GM12878 (cell line): ENCODE results near the gene SPDYE3. TPM values are rescaled to one million over a fixed set of nuclear protein-coding genes. Genes with fewer than 3 reads are reported as not detected.

Source experiments
- BHLHE40 ChIP-seq, 2 experiments: fragments of 450-650 bp in 1 of 2; IDR thresholded peaks; 2 replicates each; pipeline ENCODE4 v1.6.1; 2011 to 2017; ENCODE audit warnings: low read depth in 2 of 2, borderline replicate concordance in 1 of 2, improper control_type of control experiment in 1 of 2, low read length in 1 of 2, mild to moderate bottlenecking in 1 of 2
- CBFB ChIP-seq: IDR thresholded peaks from 2 replicates; pipeline ENCODE4 v1.6.1; 2016; ENCODE audit warnings: antibody characterized with exemption, low read depth
- CEBPB ChIP-seq, 2 experiments: fragments of 150-350 bp in 1 of 2; IDR thresholded peaks; 2 replicates each; pipeline ENCODE4 v1.6.1; 2012 to 2014; ENCODE audit warnings: low read depth in 2 of 2, low read length in 2 of 2, borderline replicate concordance in 1 of 2, inconsistent platforms in 1 of 2
- CTCF ChIP-seq, 3 experiments: IDR thresholded peaks in 2 of 3; conservative IDR thresholded peaks in 1 of 3; 2 replicates each; pipeline ENCODE4 v1.5.1; 2011; ENCODE audit warnings: low read depth in 3 of 3, low read length in 3 of 3, mild to moderate bottlenecking in 3 of 3, control low read depth in 2 of 3, moderate library complexity in 2 of 3, inconsistent platforms in 1 of 3, mixed read lengths in 1 of 3; ENCODE audit not compliant: control insufficient read depth in 2 of 3, insufficient read depth in 1 of 3; ENCODE audit errors: extremely low read depth in 1 of 3
- GATAD2B ChIP-seq: fragments of 450-650 bp; conservative IDR thresholded peaks from 2 replicates; pipeline ENCODE4 v1.6.1; 2017; ENCODE audit warnings: low read depth, mild to moderate bottlenecking, moderate library complexity
- HSF1 ChIP-seq: fragments of 150-350 bp; IDR thresholded peaks from 2 replicates; pipeline ENCODE4 v1.6.1; 2014; ENCODE audit warnings: mild to moderate bottlenecking, low read depth, low read length
- MEF2B ChIP-seq: fragments of 450-650 bp; IDR thresholded peaks from 2 replicates; pipeline ENCODE4 v1.6.1; 2018; ENCODE audit warnings: mild to moderate bottlenecking, moderate library complexity; ENCODE audit not compliant: partially characterized antibody, poor library complexity, severe bottlenecking
- MLLT1 ChIP-seq: fragments of 450-650 bp; IDR thresholded peaks from 2 replicates; pipeline ENCODE4 v1.6.1; 2016; ENCODE audit warnings: mild to moderate bottlenecking
- PKNOX1 ChIP-seq: fragments of 450-650 bp; IDR thresholded peaks from 2 replicates; pipeline ENCODE4 v1.6.1; 2016; ENCODE audit warnings: mild to moderate bottlenecking
- RAD51 ChIP-seq: fragments of 450-650 bp; IDR thresholded peaks from 2 replicates; pipeline ENCODE4 v1.6.1; 2016; ENCODE audit warnings: moderate library complexity, mild to moderate bottlenecking, inconsistent platforms
- SREBF1 ChIP-seq: IDR thresholded peaks from 2 replicates; pipeline ENCODE4 v1.6.1; 2012; ENCODE audit warnings: mild to moderate bottlenecking, low read length
- STAT3 ChIP-seq: IDR thresholded peaks from 2 replicates; pipeline ENCODE4 v1.6.1; 2011; ENCODE audit warnings: low read depth, low read length, improper control_type of control experiment
- ZBTB40 ChIP-seq: fragments of 450-650 bp; IDR thresholded peaks from 2 replicates; pipeline ENCODE4 v1.6.1; 2016; ENCODE audit warnings: mild to moderate bottlenecking, moderate library complexity, borderline replicate concordance
- ZNF384 ChIP-seq: IDR thresholded peaks from 2 replicates; pipeline ENCODE4 v1.6.1; 2012; ENCODE audit warnings: low read depth, mild to moderate bottlenecking, low read length, improper control_type of control experiment, borderline replicate concordance
- polyA plus RNA-seq, 11 experiments: library from polyadenylated mRNA; depleted of rRNA in 4 of 11; unstranded in 6 of 11; stranded (reverse) in 5 of 11; fragments of >200 nt; fragmentation: Nextera tagmentation in 4 of 11; fragmentation: Illumina TruSeq in 1 of 11; extraction: Ambion mirVana in 4 of 11; extraction: Trizol in 1 of 11; gene quantifications; 1 replicate in 1 of 11; 2 replicates in 10 of 11; pipeline versions ENCODE4 v1.2.1 to v1.2.3, GENCODE V29; 2011 to 2016; ENCODE audit warnings: inconsistent platforms in 2 of 11, missing spikeins in 2 of 11, low read depth in 1 of 11
- total RNA-seq, 4 experiments: library from RNA; depleted of rRNA in 3 of 4; stranded (reverse); fragments of >200 nt in 3 of 4; fragmentation: Illumina TruSeq in 1 of 4; extraction: Trizol in 1 of 4; gene quantifications; 2 replicates each; pipeline versions ENCODE4 v1.2.1 to v1.2.3, GENCODE V29; 2013 to 2021

Gene SPDYE3
- total and polyA plus RNA-seq, 10 of the 15 experiments (the other 5 are each of a cell fraction or from before 2014, with no cell fraction given): 0.03 to 9.4 (median 1.4) TPM; not detected in 4

GRCh38 chr7:100358027-100358856, 50.7 kb downstream of the SPDYE3 start, which contains the start of gene PILRB (continued):
- TF ChIP-seq PKNOX1: no peak
- no peak for TF ChIP-seq STAT3
- no peak for TF ChIP-seq HSF1
- TF ChIP-seq BHLHE40 (IDR thresholded peaks at IDR 0.05; ENCODE audit: borderline replicate concordance in 1 of 2, low read depth in 2 of 2, low read length in 1 of 2): peak in 1 of 2 experiments; percentile 20; a peak in 1 of 4 replicates
- TF ChIP-seq RAD51: no peak
- no peak for TF ChIP-seq ZBTB40
- peak; percentile 23 to 51 (median 48); a peak in 4 of 6 replicates for TF ChIP-seq CTCF (IDR thresholded peaks at IDR 0.05 in 2 of 3, conservative IDR thresholded peaks at IDR 0.05 in 1 of 3; ENCODE audit: control insufficient read depth in 2 of 3, extremely low read depth in 1 of 3, insufficient read depth in 1 of 3, low read depth in 3 of 3, low read length in 3 of 3)
- no peak for TF ChIP-seq SREBF1
- no peak for TF ChIP-seq ZNF384
- no peak for TF ChIP-seq CEBPB (IDR thresholded peaks at IDR 0.05; ENCODE audit: borderline replicate concordance in 1 of 2, low read depth in 2 of 2, low read length in 2 of 2)
- peak; percentile 92 for TF ChIP-seq MEF2B
- no peak for TF ChIP-seq MLLT1
- no peak for TF ChIP-seq CBFB
- 0 out of 2 replicates have a peak, but pooled peaks have one; percentile 58 for TF ChIP-seq GATAD2B
